Measurements from ENCODE around the gene ADAMTS16. TPM values are rescaled to one million over a fixed set of nuclear protein-coding genes. Genes with fewer than 3 reads are reported as not detected.

Gene ADAMTS16
- total and polyA plus RNA-seq, 9 of the 15 experiments (the other 6 are each of a cell fraction or from before 2014, with no cell fraction given) = not detected

DNA sequence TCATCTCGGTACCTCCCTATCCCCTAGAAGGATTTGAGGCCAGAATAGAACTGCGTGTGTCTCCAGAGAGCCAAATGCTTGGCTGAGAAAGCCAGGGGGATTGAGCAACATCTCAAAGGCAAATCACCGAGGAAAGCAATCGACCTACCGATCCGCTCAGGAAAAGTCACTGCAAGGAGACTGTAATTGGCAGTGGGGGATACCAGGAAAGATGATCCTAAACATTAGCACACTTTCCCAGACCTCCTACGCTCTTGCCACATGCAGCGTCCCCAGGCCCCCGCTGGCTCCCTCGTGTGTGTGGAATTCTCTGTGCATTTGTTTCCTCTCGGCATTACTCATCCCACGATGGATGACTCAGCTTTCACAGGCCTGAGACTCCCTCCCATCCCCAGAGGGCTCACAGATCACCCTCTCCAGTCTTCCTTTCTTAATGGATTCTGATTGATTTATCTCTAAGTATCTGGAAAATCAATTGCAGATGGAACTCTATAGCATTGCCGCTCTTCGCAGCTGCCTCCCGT lies 200.1 kb downstream of the ADAMTS16 start (continued):
- no peak for TF ChIP-seq E2F4 (CRISPR knock-in tag; IDR thresholded peaks at IDR 0.05; ENCODE audit: low read depth)
- no peak for TF ChIP-seq IRF9 (tag; IDR thresholded peaks at IDR 0.05)
- no peak for TF ChIP-seq ILF3 (IDR thresholded peaks at IDR 0.05; ENCODE audit: borderline replicate concordance)
- TF ChIP-seq, protein P1, sequence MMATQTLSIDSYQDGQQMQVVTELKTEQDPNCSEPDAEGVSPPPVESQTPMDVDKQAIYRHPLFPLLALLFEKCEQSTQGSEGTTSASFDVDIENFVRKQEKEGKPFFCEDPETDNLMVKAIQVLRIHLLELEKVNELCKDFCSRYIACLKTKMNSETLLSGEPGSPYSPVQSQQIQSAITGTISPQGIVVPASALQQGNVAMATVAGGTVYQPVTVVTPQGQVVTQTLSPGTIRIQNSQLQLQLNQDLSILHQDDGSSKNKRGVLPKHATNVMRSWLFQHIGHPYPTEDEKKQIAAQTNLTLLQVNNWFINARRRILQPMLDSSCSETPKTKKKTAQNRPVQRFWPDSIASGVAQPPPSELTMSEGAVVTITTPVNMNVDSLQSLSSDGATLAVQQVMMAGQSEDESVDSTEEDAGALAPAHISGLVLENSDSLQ (IDR thresholded peaks at IDR 0.05) = no peak
- no peak for TF ChIP-seq PRDM10 (IDR thresholded peaks at IDR 0.05; ENCODE audit: partially characterized antibody)
- TF ChIP-seq USF1 (CRISPR knock-in tag; IDR thresholded peaks at IDR 0.05) = no peak
- no peak for TF ChIP-seq TCFL5 (CRISPR knock-in tag; conservative IDR thresholded peaks at IDR 0.05)
- no peak for TF ChIP-seq GABPB1 (CRISPR knock-in tag; IDR thresholded peaks at IDR 0.05)
- TF ChIP-seq ERF (CRISPR knock-in tag; IDR thresholded peaks at IDR 0.05) = no peak
- TF ChIP-seq RFX5 (IDR thresholded peaks at IDR 0.05; ENCODE audit: low read depth, low read length) = no peak
- no peak for TF ChIP-seq ZNF717 (CRISPR knock-in tag; IDR thresholded peaks at IDR 0.05)
- TF ChIP-seq MAFG (tag; conservative IDR thresholded peaks at IDR 0.05) = peak; percentile 97
- TF ChIP-seq SRF (CRISPR knock-in tag; IDR thresholded peaks at IDR 0.05) = 0 out of 4 replicates have a peak, but pooled peaks of 1 of the 2 experiments have one; percentile 27
- TF ChIP-seq BDP1 (IDR thresholded peaks at IDR 0.05; ENCODE audit: insufficient read depth, insufficient read length) = no peak
- peak; percentile 52; the same call in 1 of the 2 replicates for TF ChIP-seq ZBTB17 (CRISPR knock-in tag; IDR thresholded peaks at IDR 0.05)
- TF ChIP-seq CHD4 (IDR thresholded peaks at IDR 0.05; ENCODE audit: insufficient read depth, insufficient replicate concordance, low read depth, low read length, poor library complexity, severe bottlenecking) = no peak
- TF ChIP-seq ID3 (CRISPR knock-in tag; IDR thresholded peaks at IDR 0.05) = no peak
- no peak for TF ChIP-seq ID3 (tag; IDR thresholded peaks at IDR 0.05)
- TF ChIP-seq NFE2L1 (tag; IDR thresholded peaks at IDR 0.05; ENCODE audit: borderline replicate concordance, low read depth) = peak; percentile 80
- no peak for TF ChIP-seq KLF1 (tag; IDR thresholded peaks at IDR 0.05)
